K562 (cell line): Measurements from ENCODE around the gene PDPK1. TPM values are rescaled to one million over a fixed set of nuclear protein-coding genes. Genes with fewer than 3 reads are reported as not detected.

Experiments
- ARID4B ChIP-seq: sonication (generic); formaldehyde crosslinking; IDR thresholded peaks from 2 replicates; pipeline ENCODE4 v1.8.0; 2022; ENCODE audit warnings: mild to moderate bottlenecking, missing genetic modification reagents
- ATF7 ChIP-seq: fragments of 450-650 bp; IDR thresholded peaks from 2 replicates; pipeline ENCODE4 v1.7.1; 2014; ENCODE audit warnings: mild to moderate bottlenecking, moderate library complexity
- CBX5 ChIP-seq: IDR thresholded peaks from 2 replicates; pipeline ENCODE4 v1.6.1; 2014; ENCODE audit warnings: low read depth, borderline replicate concordance
- DDX20 ChIP-seq: fragments of 450-650 bp; IDR thresholded peaks from 2 replicates; pipeline ENCODE4 v1.6.1; 2016; ENCODE audit warnings: missing genetic modification characterization, low read depth, mild to moderate bottlenecking, missing compliant biosample characterization, moderate library complexity
- ESRRA ChIP-seq: fragments of 450-650 bp; IDR thresholded peaks from 2 replicates; pipeline ENCODE4 v1.6.1; 2014; ENCODE audit warnings: low read depth, mild to moderate bottlenecking, moderate library complexity, borderline replicate concordance
- GTF2F1 ChIP-seq: IDR thresholded peaks from 2 replicates; pipeline ENCODE4 v1.6.1; 2011; ENCODE audit warnings: low read depth, low read length, improper control_type of control experiment
- HNRNPK ChIP-seq: fragments of 200-400 bp; formaldehyde crosslinking; IDR thresholded peaks from one replicate; pipeline ENCODE4 v1.6.1; 2018; ENCODE audit warnings: mild to moderate bottlenecking, low read depth, low read length; ENCODE audit not compliant: poor library complexity, severe bottlenecking
- IRF2 ChIP-seq: sonication (generic); formaldehyde crosslinking; IDR thresholded peaks from 2 replicates; pipeline ENCODE4 v1.8.1; 2022; ENCODE audit warnings: mild to moderate bottlenecking, missing genetic modification reagents
- KLF13 ChIP-seq: fragments of 450-650 bp; IDR thresholded peaks from 2 replicates; pipeline ENCODE4 v1.6.1; 2016; ENCODE audit warnings: missing genetic modification characterization, low read depth, mild to moderate bottlenecking, missing compliant biosample characterization, moderate library complexity, borderline replicate concordance
- L3MBTL2 ChIP-seq: fragments of 450-650 bp; IDR thresholded peaks from 2 replicates; pipeline ENCODE4 v1.6.1; 2016; ENCODE audit warnings: mild to moderate bottlenecking, moderate library complexity
- PKNOX1 ChIP-seq: fragments of 450-650 bp; IDR thresholded peaks from 2 replicates; pipeline ENCODE4 v1.6.1; 2016
- RBFOX2 ChIP-seq: fragments of 200-400 bp; formaldehyde crosslinking; IDR thresholded peaks from 2 replicates; pipeline ENCODE4 v1.6.1; 2017; ENCODE audit warnings: low read depth, mild to moderate bottlenecking, low read length, moderate library complexity
- SRF ChIP-seq, 2 experiments: fragments of 250-450, 450-650 bp in 1 of 2; sonication (Bioruptor Pico) in 1 of 2; sonication (generic) in 1 of 2; formaldehyde crosslinking; IDR thresholded peaks; 2 replicates each; pipeline versions ENCODE4 v1.5.0 to v1.5.1; 2020 to 2022; ENCODE audit warnings: mild to moderate bottlenecking in 1 of 2, missing genetic modification reagents in 1 of 2
- WHSC1 ChIP-seq: IDR thresholded peaks from one replicate; pipeline ENCODE4 v1.6.1; 2012; ENCODE audit warnings: low read length, control low read depth, inconsistent platforms
- ZNF431 ChIP-seq: sonication (generic); formaldehyde crosslinking; IDR thresholded peaks from 2 replicates; pipeline ENCODE4 v1.8.0; 2022; ENCODE audit warnings: mild to moderate bottlenecking, missing genetic modification reagents
- ZNF518B ChIP-seq: fragments of 250-450 bp; sonication (Bioruptor Pico); IDR thresholded peaks from 2 replicates; pipeline ENCODE4 v1.5.0; 2021; ENCODE audit warnings: mild to moderate bottlenecking, moderate library complexity
- polyA plus RNA-seq, 8 experiments: library from polyadenylated mRNA; depleted of rRNA in 4 of 8; stranded (reverse) in 5 of 8; unstranded in 3 of 8; fragments of >200 nt; fragmentation: Nextera tagmentation in 2 of 8; fragmentation: Illumina TruSeq in 1 of 8; extraction: Ambion mirVana in 2 of 8; extraction: Trizol in 1 of 8; gene quantifications; 2 replicates each; pipeline versions ENCODE4 v1.2.1 to v1.2.3, GENCODE V29; 2011 to 2014; ENCODE audit warnings: inconsistent platforms in 1 of 8, missing spikeins in 1 of 8
- total RNA-seq, 7 experiments: library from RNA; depleted of rRNA in 6 of 7; stranded (reverse); fragments of >200 nt in 6 of 7; fragmentation: Illumina TruSeq in 2 of 7; extraction: Trizol in 2 of 7; gene quantifications; 2 replicates each; pipeline versions ENCODE4 v1.2.1 to v1.2.3, GENCODE V29; 2011 to 2021; ENCODE audit warnings: low replicate concordance in 1 of 7

PDPK1 gene
- total and polyA plus RNA-seq, 9 of the 15 experiments (the other 6 are each of a cell fraction or from before 2014, with no cell fraction given), result 4.0 to 37.2 (median 18.7) TPM

- no peak for TF ChIP-seq ZNF518B
- TF ChIP-seq RBFOX2, result peak; percentile 75
- TF ChIP-seq HNRNPK, result peak; percentile 62
- peak; percentile 83 for TF ChIP-seq ATF7
- TF ChIP-seq ZNF431, result peak; percentile 40; the same call in 1 of the 2 replicates
- no peak for TF ChIP-seq IRF2 (CRISPR knock-in tag)
- TF ChIP-seq L3MBTL2, result peak; percentile 91
- TF ChIP-seq CBX5, result no peak
- TF ChIP-seq ESRRA, result no peak
- TF ChIP-seq WHSC1, result no peak
- TF ChIP-seq SRF (CRISPR knock-in tag; IDR thresholded peaks at IDR 0.05), result peak in 1 of 2 experiments; percentile 13; a peak in 1 of 4 replicates
- no peak for TF ChIP-seq GTF2F1
- TF ChIP-seq KLF13, result no peak
- peak; percentile 81; the same call in 1 of the 2 replicates for TF ChIP-seq ARID4B
- no peak for TF ChIP-seq DDX20
- peak; percentile 35; the same call in 1 of the 2 replicates for TF ChIP-seq PKNOX1
These were observed 5.9 kb upstream of the PDPK1 start (continued) for GRCh38 chr16:2531696-2532493.
